IPS-NIHi11 (cell line): ENCODE data around the gene SPA17.

Source experiments
- DNase-seq: peaks from one replicate; pipeline ENCODE4 v3.0.0; 2012; ENCODE audit warnings: mixed read lengths, low spot score

SPA17 gene

DNA sequence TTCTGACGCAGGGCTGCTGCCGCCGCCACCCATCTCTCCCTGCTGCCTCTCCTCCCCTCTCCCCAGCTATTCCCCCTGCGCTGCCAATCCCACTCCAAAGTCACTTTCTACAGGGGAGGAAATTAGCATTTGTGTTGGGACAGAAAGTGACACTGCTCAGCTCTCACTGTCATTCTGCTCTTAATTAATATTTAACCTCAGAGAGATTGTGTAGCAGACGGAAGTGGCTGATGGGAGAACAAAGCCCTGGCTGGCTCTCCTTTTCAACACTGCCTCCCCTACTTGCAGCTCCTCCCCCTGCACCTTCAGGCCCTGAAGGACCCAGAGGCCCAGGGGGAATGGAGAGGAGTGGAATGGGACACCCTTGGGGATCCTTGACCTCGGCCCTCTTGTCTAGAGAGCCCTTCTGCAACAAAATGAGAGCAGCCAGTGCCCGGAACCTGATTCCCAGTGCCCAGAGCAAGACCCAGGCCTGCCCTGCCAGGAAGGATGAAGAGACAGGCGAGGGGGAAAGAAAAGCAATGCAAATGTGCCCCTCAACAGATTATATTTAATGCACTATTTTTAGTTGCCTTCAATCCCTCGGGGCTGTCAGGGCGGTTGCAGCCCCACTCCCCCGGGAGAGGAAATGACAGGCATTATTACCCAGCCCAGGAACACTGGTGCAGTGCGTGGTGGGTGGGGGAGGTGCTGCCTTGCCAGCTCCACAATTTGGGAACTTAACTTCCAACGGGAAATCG is 51.4 kb downstream of the SPA17 start:
- no peak for DNase-seq

DNA sequence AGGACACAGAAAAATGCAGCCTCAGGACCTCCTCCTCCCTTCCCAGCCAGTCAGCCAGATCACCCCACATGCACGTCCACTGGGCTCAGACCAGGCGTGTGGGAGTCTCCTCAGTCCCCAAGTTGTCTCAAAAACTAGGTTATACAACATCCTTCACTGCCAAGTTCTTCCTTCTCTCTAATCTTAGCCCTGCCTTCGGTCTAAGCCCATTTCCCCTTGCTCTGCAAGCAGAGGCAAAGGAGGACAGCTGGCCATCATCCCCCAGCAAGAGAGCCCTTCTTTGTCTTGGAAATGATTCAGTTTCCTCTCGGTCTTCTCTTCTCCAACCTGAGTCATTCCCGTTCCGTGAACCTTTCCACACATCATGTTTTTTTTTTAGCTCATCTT is 52.0 kb downstream of the SPA17 start:
- no peak for DNase-seq

DNA sequence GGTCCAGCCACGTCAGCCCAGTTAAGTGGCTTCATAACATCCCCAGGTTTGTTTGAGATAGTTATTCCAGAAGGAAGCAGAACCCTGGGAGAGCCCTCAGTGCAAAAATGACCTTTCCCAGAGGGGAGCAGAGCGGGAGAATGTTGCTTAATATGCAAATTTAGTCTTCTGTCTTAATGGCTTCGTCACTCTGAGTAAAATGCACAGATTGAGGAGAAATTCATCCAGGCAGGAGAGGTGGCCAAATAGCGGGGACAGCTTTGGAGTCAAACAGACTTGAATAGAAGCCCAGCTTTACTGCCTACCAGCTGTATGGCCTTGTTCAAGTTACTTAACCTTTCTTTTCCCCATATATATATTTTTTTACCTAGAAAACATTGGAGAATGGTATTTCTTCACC is 53.8 kb downstream of the SPA17 start:
- DNase-seq: no peak

DNA sequence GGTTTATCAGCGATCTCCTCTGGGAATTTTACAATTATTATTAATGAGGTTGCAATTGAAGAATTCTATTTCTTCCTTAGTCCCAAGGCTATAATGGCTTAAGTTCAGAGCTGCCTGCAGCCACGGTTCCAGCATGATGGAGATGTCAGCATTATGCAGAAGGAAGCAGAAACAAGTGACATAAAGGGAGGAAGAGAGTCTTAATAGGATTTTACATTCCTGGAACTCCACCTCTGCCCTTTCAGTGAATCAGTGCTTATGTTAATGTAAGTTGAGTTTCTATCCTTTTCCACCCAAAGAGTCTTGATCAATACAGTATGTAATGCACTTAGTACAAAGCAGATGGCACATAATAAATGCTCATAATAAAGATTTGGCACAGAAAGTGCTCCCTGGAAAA is 54.4 kb downstream of the SPA17 start:
- DNase-seq: no peak

DNA sequence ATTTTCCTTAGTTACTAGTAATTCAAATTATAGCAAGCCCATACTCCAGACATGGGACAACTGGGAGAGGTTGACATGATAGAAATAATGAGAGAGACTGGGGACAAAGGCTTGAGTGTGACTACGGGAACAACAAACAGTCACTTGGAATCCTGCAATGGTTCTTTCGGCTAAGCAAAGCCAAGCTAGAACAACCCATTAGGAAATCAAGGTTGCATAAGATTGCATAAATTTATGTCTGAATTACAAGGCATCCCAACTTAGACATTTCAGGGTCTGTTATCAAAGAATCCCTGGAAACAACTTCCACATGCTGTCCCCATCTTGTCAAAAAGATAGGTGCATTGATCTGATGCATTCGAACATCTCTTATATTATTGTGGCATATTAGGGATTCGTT is 55.9 kb downstream of the SPA17 start:
- DNase-seq: no peak

DNA sequence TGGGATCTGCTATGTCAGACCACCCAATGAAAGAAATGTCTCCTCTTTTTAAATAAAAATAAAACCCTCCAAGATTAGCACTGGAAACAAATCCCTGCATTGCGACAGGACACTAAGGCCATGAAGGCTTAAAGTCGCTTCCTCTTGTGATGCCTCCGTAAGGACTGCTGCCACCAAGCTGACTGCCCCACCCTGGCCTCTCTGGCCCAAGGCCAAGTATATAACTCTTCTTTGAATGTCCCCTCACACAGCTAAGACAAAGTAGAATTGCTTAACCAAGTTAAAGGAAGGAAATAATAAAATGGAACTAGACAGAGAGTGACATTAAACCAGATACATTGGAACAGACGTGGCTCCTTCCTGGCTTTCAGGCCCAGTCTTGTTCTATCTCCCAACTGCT is 58.5 kb downstream of the SPA17 start:
- no peak for DNase-seq

DNA sequence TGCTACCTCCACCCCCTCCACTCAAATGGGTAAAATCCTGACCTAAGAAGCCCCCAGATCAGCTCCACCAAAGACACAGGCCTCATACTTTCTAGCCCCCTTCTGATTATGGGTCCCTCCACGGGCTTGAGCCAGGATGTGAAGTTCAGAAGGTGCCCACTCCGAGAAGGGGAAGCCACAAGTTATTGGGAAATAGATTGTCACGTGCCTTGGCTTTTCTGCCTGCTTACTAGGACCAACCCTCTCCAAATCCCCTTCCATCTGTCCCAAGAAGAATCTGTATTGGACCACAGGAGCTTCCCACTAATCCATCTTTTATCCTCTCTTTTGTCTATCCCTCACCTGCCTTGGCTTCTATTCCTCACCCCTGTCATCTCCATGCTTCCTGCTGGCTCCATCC is 63.0 kb downstream of the SPA17 start:
- no peak for DNase-seq

DNA sequence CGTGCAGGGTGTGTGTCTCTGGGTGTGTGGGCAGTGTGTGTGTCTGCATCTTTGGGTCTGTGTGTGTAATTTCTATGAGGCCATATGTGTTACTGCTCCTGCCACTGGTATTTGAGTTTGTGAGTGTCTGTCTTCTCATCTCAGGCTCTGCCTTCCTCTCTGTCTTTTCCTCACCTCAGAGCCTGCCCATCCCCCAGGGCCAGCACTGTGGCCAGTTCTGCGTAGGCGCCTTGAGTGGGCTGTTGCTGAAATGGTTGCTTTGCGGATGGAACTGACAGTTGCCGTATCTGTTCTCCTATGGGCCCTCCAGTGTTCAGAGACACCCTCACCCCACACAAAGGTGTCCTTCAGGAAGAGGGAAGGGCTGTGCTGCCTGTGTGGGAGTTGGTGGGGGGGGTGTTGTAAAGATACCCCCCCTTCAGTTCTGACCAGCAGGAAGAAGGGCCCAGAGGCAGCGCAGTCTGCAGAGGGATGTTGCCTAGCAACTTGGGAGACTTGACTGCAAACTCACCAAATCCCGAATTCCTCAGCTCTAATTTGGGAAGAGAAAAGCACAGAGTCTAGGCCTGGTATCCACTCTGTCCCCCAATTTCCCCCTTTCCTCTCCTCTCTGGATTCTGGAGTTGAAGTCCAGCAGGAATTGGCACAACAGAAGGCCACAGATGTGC is 64.1 kb downstream of the SPA17 start:
- DNase-seq: no peak

DNA sequence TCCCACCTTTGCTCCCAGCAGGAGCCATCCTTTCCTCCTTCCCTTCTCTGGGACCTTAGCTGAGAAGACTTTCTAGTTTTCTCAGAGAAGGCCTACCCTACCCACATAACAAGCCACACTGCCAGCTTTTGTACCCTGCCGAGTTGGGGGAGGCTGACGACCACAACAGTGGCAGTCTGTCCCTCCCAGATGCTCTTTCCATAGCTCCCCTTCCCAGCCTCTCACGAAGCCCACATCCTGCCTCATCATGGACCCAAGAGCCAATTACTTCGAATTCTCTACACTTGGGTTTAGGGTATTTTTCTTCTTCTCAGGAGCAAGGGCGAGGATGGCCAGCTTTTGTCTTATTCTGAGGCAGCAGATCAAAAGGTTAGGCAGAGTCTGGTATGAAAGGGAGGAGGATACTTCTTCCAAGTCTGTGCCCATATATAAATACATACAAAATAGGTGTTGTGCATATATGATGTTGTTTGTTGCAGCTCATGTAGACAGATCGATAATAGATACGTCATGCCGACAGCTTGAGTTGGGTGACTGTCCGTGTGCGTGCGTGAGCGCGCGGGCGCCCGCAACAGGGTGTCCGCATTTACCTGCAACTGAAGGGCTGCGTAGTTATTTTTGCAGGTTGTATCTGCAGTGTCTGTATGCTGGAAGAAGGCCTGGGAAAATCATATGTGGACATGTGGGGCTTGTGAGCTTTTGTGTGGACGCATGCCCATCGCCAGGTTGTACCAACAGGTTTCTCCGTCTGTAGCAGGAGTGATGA is 65.2 kb downstream of the SPA17 start:
- DNase-seq: no peak

DNA sequence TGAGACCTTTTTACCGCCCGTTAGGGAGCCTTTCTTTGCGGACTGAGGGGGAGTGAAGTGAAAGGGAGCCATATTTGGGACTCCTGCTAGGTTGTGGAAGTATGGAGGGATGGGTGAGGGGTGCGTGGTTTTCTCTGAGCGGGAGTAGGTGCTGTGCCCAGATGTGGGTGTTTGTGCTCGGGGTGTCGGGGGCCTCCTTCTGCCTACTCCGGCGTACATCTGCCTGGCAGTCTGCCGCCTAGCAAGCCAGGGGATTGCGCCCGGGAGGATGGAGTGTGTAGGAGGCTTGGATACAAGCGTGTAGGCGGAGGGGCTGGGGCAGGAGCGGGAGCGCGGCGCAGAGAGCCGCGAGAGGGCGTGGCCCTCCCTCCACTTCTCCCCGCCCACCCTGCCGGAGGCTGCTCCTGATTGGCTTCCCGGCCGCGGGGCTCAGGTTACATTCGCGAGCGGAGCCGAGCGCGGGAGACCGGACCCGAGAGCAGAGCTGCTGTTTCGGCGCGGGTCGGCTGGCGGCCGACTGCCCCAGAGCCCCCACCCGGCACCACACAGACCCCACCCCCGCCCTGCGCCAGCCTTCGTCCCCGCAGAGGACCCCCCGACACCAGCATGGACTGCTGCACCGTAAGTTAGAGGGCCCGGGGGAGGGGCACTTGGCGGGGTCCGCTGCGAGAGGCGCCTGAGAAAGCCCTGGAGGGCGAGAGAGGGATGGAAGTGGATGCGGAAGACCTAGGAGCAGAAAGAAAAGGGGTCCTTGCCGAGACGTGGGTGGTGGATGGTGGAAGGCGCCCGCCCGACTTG is 66.0 kb downstream of the SPA17 start, which contains the start of gene NRGN:
Gene NRGN, plus strand, starts transcription at position 464 of the 798 bp plus-strand sequence. Its CDS starts 143 bp downstream, at position 607.
- peak; percentile 98 for DNase-seq

DNA sequence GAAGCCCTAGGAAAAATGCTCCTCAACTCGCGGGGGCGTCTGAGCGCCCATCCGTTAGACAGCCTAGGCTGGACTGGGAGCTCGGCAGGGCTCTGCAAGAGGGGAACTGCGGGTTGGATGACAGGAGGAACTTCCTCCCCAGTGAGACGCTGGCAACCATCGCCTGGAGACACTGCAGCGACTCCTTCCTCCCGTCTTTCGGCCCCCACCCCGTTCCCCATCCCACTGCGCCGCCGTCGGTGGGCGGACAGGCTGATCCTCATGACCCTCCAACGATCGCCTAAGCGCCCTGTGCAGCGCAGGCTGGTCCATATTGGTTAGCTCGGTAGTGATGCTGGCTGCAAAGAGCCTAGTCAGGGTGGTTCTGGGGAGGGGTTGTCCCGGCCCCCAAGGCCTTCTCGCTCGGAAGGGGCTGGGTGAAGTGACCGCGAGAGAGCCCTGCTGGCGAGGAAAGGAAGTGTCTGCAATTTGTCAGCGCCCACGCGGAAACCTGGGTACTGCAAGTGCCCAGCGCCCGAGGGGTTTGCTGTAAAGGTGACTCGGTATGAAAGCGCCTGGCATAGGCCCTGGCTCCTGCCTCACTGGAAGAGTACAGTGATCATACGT is 66.7 kb downstream of the SPA17 start:
- DNase-seq: no peak

DNA sequence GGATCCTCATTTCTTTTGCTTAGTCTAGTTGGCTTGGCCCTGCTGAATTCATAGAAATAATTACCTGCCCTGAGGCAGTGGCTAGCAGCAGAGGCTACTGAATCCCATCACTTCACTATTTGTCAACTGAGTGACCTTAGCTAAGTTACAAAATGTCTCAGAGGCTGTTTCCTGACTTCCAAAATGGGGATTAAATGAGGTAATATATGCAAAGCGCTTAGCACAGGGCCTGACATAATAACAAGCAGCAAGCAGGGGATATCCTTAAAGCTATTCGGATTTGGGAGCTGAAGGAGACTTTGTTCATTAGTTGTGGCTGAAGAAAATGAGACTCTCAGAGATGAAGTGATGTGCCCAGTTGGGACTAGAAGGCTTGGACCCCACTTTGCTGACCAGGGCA is 68.9 kb downstream of the SPA17 start:
- no peak for DNase-seq

DNA sequence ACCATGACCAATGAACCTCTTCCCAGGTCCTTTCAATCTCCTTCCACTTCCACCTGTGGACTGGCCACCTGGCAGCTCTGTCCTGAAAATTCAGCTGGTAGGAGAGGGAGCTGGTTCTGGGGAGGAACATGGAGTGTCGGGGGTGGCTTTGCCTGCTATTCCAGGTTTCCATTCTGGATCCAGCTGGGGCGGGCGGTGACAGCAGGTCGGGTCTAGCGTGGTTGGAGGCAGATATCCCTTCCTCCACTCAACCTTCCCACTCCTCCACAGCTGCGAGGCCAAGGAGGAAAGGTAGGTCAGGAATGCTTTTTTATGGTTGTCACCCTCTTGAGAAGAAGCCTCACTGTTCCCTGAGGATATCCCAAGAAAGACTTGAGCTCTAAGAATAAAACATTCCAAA is 69.3 kb downstream of the SPA17 start:
- DNase-seq: no peak

DNA sequence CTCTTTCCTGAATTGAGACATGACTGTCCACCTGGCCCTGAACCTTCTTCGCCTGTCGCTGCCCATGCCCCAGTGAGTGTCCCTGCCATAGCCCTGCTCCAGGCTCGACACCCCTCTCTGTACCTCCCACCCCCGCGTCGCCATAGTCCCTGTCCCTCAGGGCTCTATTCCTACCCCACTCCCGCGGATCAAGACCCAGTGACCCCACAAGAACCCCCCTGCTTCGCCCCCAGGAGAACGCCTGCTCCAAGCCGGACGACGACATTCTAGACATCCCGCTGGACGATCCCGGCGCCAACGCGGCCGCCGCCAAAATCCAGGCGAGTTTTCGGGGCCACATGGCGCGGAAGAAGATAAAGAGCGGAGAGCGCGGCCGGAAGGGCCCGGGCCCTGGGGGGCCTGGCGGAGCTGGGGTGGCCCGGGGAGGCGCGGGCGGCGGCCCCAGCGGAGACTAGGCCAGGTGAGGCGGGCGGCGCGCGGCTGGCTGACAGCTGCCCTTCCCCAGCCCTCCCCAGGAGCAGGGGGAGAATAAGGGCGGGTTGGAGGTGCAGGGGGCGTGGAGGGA is 71.6 kb downstream of the SPA17 start:
- DNase-seq: no peak

DNA sequence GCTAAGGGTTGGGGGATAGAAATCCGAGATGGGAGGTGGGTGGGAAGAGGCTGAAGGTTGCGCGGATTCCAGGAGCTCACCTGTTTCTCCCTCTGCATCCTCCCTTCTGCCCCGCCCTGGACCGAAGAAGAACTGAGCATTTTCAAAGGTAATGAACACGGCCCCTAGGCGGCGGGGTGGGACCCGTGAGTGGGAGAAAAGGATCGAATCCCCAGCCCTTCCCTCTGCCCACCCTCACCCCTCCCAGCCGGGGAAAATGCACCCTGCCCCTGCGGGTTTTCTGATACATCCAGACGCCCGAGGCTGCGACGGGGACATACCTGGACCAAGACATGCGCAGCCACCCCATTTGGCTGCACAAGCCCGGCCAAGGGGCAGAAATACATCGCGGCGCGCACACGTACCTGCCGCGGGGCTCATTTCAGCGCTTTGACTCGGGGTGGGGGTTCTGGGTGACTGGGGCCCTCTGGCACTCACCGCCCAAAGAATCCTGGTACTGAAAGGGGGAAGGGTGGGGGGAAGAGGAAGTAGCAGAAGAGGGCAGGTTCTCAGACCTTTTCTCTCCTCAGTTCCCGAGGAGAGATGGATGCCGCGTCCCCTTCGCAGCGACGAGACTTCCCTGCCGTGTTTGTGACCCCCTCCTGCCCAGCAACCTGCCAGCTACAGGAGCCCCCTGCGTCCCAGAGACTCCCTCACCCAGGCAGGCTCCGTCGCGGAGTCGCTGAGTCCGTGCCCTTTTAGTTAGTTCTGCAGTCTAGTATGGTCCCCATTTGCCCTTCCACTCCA is 72.3 kb downstream of the SPA17 start:
- DNase-seq: peak; percentile 49

DNA sequence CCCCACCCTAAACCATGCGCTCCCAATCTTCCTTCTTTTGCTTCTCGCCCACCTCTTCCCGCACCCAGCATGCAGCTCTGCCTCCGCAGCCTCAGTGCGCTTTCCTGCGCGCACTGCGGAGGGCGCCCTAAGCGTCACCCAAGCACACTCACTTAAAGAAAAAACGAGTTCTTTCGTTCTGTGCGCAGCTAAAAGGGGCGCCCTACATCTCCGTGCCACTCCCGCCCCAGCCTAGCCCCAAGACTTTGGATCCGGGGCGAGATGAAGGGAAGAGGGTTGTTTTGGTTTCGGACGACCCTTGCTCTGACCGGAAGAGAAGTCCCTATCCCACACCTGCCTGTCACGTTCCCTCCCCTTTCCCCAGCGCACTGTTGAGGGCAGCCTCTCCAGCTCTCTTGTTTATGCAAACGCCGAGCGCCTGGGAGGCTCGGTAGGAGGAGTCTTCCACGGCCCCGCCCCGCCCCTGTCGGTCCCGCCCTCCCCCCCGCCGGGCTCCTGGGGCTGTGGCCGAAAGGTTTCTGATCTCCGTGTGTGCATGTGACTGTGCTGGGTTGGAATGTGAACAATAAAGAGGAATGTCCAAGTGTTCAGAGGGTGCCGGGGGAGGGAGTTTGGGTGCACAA is 73.0 kb downstream of the SPA17 start:
- DNase-seq: peak; percentile 94
